ENCODE measurements around the gene MRFAP1L1. TPM values are rescaled to one million over a fixed set of nuclear protein-coding genes. Genes with fewer than 3 reads are reported as not detected.

The MRFAP1L1 gene
- total and polyA plus RNA-seq, 9 of the 15 experiments (the other 6 are each of a cell fraction or from before 2014, with no cell fraction given), result 37.6 to 111 (median 83.8) TPM

DNA sequence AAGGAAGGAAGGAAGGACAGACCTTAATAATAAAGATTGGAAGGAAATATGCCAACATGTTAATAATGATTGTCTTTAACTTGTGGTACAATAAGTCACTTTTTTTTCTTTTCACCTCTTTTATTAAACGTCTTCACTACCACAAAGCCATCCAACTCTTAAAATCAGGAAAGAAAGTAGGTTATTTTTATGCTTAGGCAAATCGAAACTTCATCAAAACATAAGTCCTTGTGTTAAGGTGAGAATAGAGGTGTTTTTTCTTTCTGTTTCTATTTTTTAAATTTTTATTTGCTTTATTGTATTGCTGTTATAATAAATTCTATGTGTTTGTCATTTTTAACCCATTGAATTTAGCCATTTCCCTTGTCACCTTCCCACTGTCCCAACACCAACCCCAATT, 32.8 kb upstream of the MRFAP1L1 start:
- intact Hi-C loops (cut with micrococcal nuclease) (no loop called here), in situ Hi-C loops (cut with MboI) (no loop called here)
- WGBS (ENCODE audit: insufficient coverage, low coverage, missing lambda C conversion rate), result 20% methylated on average over 2 of the region's 2 CpGs
- no peaks in the 10 kb centered on the region for H3K9me1 ChIP-seq (ENCODE audit: control insufficient read depth, insufficient read depth, low read length)
- no peaks in the 10 kb centered on the region for H3K79me2 ChIP-seq (ENCODE audit: control insufficient read depth, insufficient read depth, low read length)
- no peak for TF ChIP-seq POLR2B (IDR thresholded peaks at IDR 0.05; ENCODE audit: low read depth, partially characterized antibody)
- peaks cover 7% of the 10 kb centered on the region; the same call in 1 of the 2 replicates for H3K9me3 ChIP-seq (replicated peaks; ENCODE audit: control insufficient read depth, insufficient read depth, low read depth, low read length)
- H3K4me3 ChIP-seq, result no peak overlapping the region
- DNase-seq (ENCODE audit: extremely low read depth in 1 of 4, low spot score in 3 of 4), result no peak
- no peak overlapping the region for H3K4me2 ChIP-seq (ENCODE audit: insufficient read depth, low read length)
- H3K27ac ChIP-seq (ENCODE audit: extremely low read depth, low read depth, low read length), result no peak overlapping the region
- no peaks in the 10 kb centered on the region for H3K36me3 ChIP-seq (ENCODE audit: control insufficient read depth, insufficient read depth, low read length)
- no TSS peak for BruUV-seq (replicated peaks)
- H4K20me1 ChIP-seq (replicated peaks; ENCODE audit: control insufficient read depth, insufficient read depth, low read length), result no peaks in the 10 kb centered on the region
- H3K27me3 ChIP-seq (ENCODE audit: control insufficient read depth in 2 of 2, insufficient read depth in 2 of 2, low read length in 2 of 2), result no peaks in the 10 kb centered on the region
- H3K4me1 ChIP-seq (replicated peaks in 1 of 2; ENCODE audit: control insufficient read depth in 2 of 2, insufficient read depth in 2 of 2, low read length in 2 of 2), result peaks cover 0 to 19% of the 10 kb centered on the region in 2 experiments; a peak in 3 of 5 replicates
- H2AFZ ChIP-seq (ENCODE audit: low read depth, low read length), result peak overlapping the region; percentile 67
- ChIA-PET POLR2A (no interaction called here), CTCF (ENCODE audit: low intra/inter-chr PET ratio) (no interaction called here)
- no peak overlapping the region for H3K9ac ChIP-seq (ENCODE audit: insufficient read depth in 1 of 2, low read depth in 2 of 2, low read length in 2 of 2)
- no peak for FAIRE-seq
- ATAC-seq, result no peak

GRCh38 chr4:6740347-6740746, 30.7 kb upstream of the MRFAP1L1 start:
- in situ Hi-C loops (cut with MboI), result no loop called here
- ATAC-seq, result no peak
- intact Hi-C loops (cut with micrococcal nuclease), result no loop called here
- peak; percentile 82 for TF ChIP-seq ZBTB33 (CRISPR knock-in tag; IDR thresholded peaks at IDR 0.05)
- no peak for TF ChIP-seq ZNF143 (CRISPR knock-in tag; IDR thresholded peaks at IDR 0.05)
- H2AFZ ChIP-seq (ENCODE audit: low read depth, low read length), result no peak overlapping the region
- BruUV-seq (replicated peaks), result no TSS peak
- FAIRE-seq, result no peak
- CTCF ChIA-PET (ENCODE audit: low intra/inter-chr PET ratio), result no interaction called here
- peaks cover 0 to 6% of the 10 kb centered on the region in 2 experiments; a peak in 3 of 5 replicates for H3K4me1 ChIP-seq (replicated peaks in 1 of 2; ENCODE audit: control insufficient read depth in 2 of 2, insufficient read depth in 2 of 2, low read length in 2 of 2)
- H3K9me1 ChIP-seq (ENCODE audit: control insufficient read depth, insufficient read depth, low read length), result no peaks in the 10 kb centered on the region
- no peaks in the 10 kb centered on the region for H3K79me2 ChIP-seq (ENCODE audit: control insufficient read depth, insufficient read depth, low read length)
- H3K27me3 ChIP-seq (ENCODE audit: control insufficient read depth in 2 of 2, insufficient read depth in 2 of 2, low read length in 2 of 2), result no peaks in the 10 kb centered on the region
- 89% methylated on average over 8 of the region's 8 CpGs for WGBS (ENCODE audit: insufficient coverage, low coverage, missing lambda C conversion rate)
- H3K27ac ChIP-seq (ENCODE audit: extremely low read depth, low read depth, low read length), result no peak overlapping the region
- no peaks in the 10 kb centered on the region for H4K20me1 ChIP-seq (replicated peaks; ENCODE audit: control insufficient read depth, insufficient read depth, low read length)
- H3K9me3 ChIP-seq (replicated peaks; ENCODE audit: control insufficient read depth, insufficient read depth, low read depth, low read length), result peaks cover 7% of the 10 kb centered on the region; the same call in 1 of the 2 replicates
- DNase-seq (ENCODE audit: extremely low read depth in 1 of 4, low spot score in 3 of 4), result no peak
- H3K36me3 ChIP-seq (ENCODE audit: control insufficient read depth, insufficient read depth, low read length), result no peaks in the 10 kb centered on the region
- no peak overlapping the region for H3K9ac ChIP-seq (ENCODE audit: insufficient read depth in 1 of 2, low read depth in 2 of 2, low read length in 2 of 2)
- no peak overlapping the region for H3K4me3 ChIP-seq
- POLR2A ChIA-PET, result no interaction called here
- no peak overlapping the region for H3K4me2 ChIP-seq (ENCODE audit: insufficient read depth, low read length)
